Measurements from ENCODE around the gene PHACTR1. TPM values are rescaled to one million over a fixed set of nuclear protein-coding genes. Genes with fewer than 3 reads are reported as not detected.

PHACTR1 gene
- total RNA-seq: 10 to 100 TPM in 2 of 5 donors, 1 to 10 TPM in 2, not detected in 1; 6.4 to 17.4 (median 10.8) TPM
- 1 to 10 TPM in 1 of 3 donors, under 1 TPM in 2; 0.46 to 2.7 (median 0.70) TPM for polyA plus RNA-seq
- long read RNA-seq, donor 1: 0 reads
- long read RNA-seq, donor 2: 0 reads
- long read RNA-seq, donor 3: 0 reads
- long read RNA-seq, donor 4: 0 reads
- long read RNA-seq, donor 5: 0 reads
- long read RNA-seq, donor 6, partial matches to known transcripts: 5 of 16 reads
- long read RNA-seq, donor 6, other reads (novel, unspliced or antisense): 10 of 16 reads
- long read RNA-seq, donor 7: 0 reads
- long read RNA-seq, donor 8, partial matches to known transcripts: 5 of 5 reads
- long read RNA-seq, donor 8, other reads (novel, unspliced or antisense): 0 of 5 reads
- long read RNA-seq, donor 9: 0 reads
- long read RNA-seq, donor 10: 0 reads

DNA sequence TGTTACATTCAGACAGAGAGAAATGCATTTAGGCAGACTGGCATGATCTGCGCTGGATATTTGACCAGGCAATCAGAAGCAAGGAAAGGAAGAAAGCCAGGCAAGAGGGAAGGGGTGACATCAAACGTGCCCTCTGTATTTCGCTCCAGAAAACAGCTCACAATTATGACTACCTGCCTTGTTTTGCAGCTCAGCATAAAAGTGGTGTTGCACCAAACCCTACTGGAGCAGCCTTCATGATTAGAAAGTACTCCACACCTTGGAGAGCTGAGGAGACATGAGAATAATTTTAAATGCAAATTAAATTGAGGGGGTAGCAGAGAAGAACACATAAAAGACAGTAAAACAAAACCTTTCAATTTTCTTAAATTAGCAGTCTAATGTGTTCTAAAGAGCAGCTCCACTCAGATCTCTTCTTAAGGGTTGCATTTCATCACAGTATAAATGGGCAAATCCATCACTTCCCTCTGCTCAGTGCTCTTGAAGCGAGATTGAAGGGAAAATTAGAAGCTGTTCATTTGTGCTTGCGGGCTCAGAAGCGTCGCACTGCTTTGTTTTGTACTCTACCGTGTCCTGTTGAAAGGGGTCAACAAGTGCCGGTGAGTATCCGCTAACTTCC lies at the start of gene PHACTR1:
Gene PHACTR1 (plus strand): TSS at position 470 of the 619 bp plus-strand sequence.
- H3K4me3 ChIP-seq: no peak within 1 kb of the TSS
- H3K36me3 ChIP-seq: no peaks in the 10 kb centered on the region
- no peak for TF ChIP-seq EP300 (IDR thresholded peaks at IDR 0.05)
- no peak for TF ChIP-seq CTCF (IDR thresholded peaks at IDR 0.05)
- TF ChIP-seq POLR2A (IDR thresholded peaks at IDR 0.05): no peak
- intact Hi-C loops (cut with DNase I; ENCODE audit: low total_unique reads): no loop called here
- no peaks in the 10 kb centered on the region for H3K9me3 ChIP-seq
- peaks cover 0 to 8% (median 0%) of the 10 kb centered on the region in 4 donors for H3K4me1 ChIP-seq
- no peak within 1 kb of the TSS for H3K27ac ChIP-seq
- DNase-seq: no peak
- 64 to 76% (median 70%) methylated on average over 10 of the region's 10 CpGs for WGBS, 5 donors
- peaks cover 0 to 70% (median 9%) of the 10 kb centered on the region in 3 donors for H3K27me3 ChIP-seq

- H3K9me3 ChIP-seq: no peaks in the 10 kb centered on the region
- no peak for DNase-seq
- H3K4me3 ChIP-seq: no peak overlapping the region
- intact Hi-C loops (cut with DNase I; ENCODE audit: low total_unique reads): no loop called here
- no peaks in the 10 kb centered on the region for H3K36me3 ChIP-seq
- H3K27ac ChIP-seq: no peak overlapping the region
- H3K27me3 ChIP-seq: no peaks in the 10 kb centered on the region
- no peaks in the 10 kb centered on the region for H3K4me1 ChIP-seq
- TF ChIP-seq POLR2AphosphoS5 (IDR thresholded peaks at IDR 0.05) (no peak), EP300 (IDR thresholded peaks at IDR 0.05) (no peak), POLR2A (IDR thresholded peaks at IDR 0.05) (no peak), CTCF (IDR thresholded peaks at IDR 0.05) (no peak)
- WGBS, 5 donors: 38 to 88% (median 53%) methylated on average over 1 of the region's 1 CpG
Observed at GRCh38 chr6:12666886-12667285, 49.7 kb upstream of the PHACTR1 start.

DNA sequence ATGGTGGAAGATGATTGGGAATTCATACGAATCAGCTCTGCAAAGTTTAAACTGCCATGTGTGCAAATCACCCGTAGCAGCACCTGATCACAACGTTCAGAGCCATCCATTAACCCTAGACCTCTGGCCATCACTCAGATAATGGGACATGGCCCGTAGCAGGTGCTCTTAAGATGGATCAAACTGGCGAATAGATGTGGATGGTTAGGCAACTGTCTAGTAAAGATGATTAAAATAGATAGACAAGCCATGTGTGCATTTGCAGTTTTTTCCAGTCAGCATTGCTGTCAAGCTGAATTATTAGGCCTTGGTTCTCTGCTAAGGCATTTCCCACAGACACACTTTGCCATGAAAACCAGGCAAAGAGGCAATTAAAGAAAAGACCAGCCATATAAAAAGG lies 40.6 kb upstream of the PHACTR1 start:
- Histone ChIP-seq H3K27me3 (peaks cover 0 to 5% (median 0%) of the 10 kb centered on the region in 3 donors), H3K4me3 (no peak overlapping the region), H3K4me1 (no peaks in the 10 kb centered on the region), H3K9me3 (no peaks in the 10 kb centered on the region), H3K27ac (no peak overlapping the region), H3K36me3 (no peaks in the 10 kb centered on the region)
- 56 to 71% (median 65%) methylated on average over 5 of the region's 5 CpGs for whole genome bisulfite sequencing, 5 donors
- no peak for TF ChIP-seq EP300 (IDR thresholded peaks at IDR 0.05)
- intact Hi-C loops (cut with DNase I; ENCODE audit: low total_unique reads): no loop called here
- DNase-seq: no peak

- no peak for DNase-seq
- Histone ChIP-seq H3K36me3 (no peaks in the 10 kb centered on the region), H3K4me1 (no peaks in the 10 kb centered on the region), H3K4me3 (no peak overlapping the region), H3K9me3 (no peaks in the 10 kb centered on the region), H3K27me3 (no peaks in the 10 kb centered on the region), H3K27ac (no peak overlapping the region)
- no peak for TF ChIP-seq POLR2AphosphoS5 (IDR thresholded peaks at IDR 0.05)
- TF ChIP-seq CTCF (IDR thresholded peaks at IDR 0.05): no peak
- TF ChIP-seq EP300 (IDR thresholded peaks at IDR 0.05): no peak
- TF ChIP-seq POLR2A (IDR thresholded peaks at IDR 0.05): no peak
- 69 to 81% (median 73%) methylated on average over 3 of the region's 3 CpGs for WGBS, 5 donors
- intact Hi-C loops (cut with DNase I; ENCODE audit: low total_unique reads): no loop called here
Observed at GRCh38 chr6:12679341-12679740, 37.2 kb upstream of the PHACTR1 start.

DNA sequence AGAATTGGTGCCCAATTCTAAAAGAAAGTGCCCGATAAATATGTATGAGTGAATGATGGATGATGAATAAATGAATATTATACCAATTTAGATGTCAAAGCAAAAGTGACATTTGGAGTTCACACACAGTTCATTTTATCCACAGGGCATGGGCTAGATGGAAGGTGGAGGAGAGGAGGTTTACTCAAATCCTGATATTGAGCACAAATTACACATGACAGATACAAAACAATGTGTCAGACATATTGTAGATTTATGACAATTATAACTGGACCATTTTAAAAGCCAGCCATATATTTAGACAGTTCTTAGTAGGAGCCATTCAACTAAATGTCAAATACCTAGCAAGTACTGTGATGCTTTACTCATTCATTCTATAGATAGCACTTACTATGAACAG lies 23.4 kb upstream of the PHACTR1 start:
- WGBS, 5 donors: 95 to 100% (median 97%) methylated on average over 1 of the region's 1 CpG

More for the DNA sequence above, 23.4 kb upstream of the PHACTR1 start:
- no peaks in the 10 kb centered on the region for H3K4me1 ChIP-seq
- no peak for DNase-seq
- H3K27ac ChIP-seq: no peak overlapping the region
- no peak overlapping the region for H3K4me3 ChIP-seq
- intact Hi-C loops (cut with DNase I; ENCODE audit: low total_unique reads): no loop called here
- no peaks in the 10 kb centered on the region for H3K9me3 ChIP-seq
- no peaks in the 10 kb centered on the region for H3K36me3 ChIP-seq
- TF ChIP-seq POLR2AphosphoS5 (IDR thresholded peaks at IDR 0.05) (no peak), EP300 (IDR thresholded peaks at IDR 0.05) (no peak), POLR2A (IDR thresholded peaks at IDR 0.05) (no peak), CTCF (IDR thresholded peaks at IDR 0.05) (no peak)
- H3K27me3 ChIP-seq: no peaks in the 10 kb centered on the region

Measured in stomach (tissue), 19 donors.